SHP77 treated with DMSO at 0.1 percent for 48 hours (cell line): ENCODE measurements around the gene R3HDM2.
"Not testable (repeated sequence)": the region's sequence is repeated elsewhere in the genome, so short reads cannot be mapped to it uniquely, and the experiment has no call there.

Experiments used
- DNase-seq: peaks from one replicate; lab custom pipeline; 2025; lab: John Stamatoyannopoulos, UW

R3HDM2 gene

GRCh38 chr12:57452937-57453509 is 22.2 kb upstream of the R3HDM2 start:
- peak; percentile 52 for DNase-seq

DNA sequence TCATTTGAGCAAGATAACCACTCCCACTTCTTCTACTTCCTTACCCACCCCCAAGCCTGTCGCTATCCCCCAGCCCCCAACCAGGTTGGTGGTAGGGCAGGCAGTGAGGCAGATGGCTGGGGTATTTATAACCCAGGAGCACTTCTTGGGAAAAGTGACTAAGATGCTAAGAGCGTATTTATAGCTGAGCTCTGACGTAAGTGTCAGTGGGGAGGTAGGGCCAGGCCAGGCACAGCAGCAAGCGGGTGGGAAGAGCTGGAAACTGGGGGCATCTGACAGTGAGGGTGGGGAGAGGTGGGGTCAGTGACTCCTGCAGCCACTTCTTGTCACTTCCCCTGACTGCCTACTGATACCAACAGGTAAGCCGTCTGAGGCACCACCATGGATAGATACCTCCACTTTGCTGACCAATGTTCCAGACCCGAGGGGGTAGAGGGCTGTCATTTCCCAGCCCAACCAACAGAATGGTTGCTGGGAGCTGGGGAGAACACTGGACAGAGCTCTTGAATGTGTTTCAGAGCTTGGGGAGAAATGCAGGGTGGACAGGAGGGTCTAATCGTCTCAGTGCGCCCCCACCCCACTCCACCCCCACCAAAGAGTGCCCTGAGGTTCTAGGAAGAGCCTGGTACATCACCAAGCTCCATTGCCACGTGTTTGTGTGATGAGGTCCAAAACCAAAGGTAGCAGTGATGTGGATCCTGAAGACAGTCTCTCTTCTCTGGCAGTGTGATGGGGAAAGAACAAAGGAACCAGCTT is 21.5 kb upstream of the R3HDM2 start:
- no peak for DNase-seq

DNA sequence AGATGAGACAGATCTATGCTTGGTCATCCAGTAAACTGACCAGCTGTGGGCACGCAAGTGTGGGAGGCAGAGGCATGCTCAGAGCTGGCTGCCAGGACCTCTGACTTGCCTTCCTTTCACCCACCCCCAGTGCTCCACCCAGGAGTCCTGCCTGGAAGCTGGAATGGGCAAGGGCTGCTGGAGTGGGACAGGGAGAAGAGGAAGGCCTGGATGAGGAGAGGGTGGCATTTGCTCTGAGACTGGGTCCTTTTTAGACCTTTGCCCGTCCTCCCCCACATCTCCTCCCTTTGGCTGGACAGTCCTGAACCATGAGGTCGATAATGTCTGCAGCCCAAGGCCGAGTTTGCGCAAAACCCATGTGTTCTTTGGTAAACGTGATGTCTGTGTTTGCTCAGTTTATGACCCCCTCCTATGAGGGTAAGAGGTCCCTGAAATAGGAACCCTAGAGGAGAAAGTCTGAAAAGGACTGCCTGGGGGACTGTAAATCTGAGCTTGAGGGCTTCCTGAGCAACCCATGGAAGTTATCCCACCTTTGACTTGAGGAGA is 20.5 kb upstream of the R3HDM2 start:
- DNase-seq = no peak

- DNase-seq = no peak
Measured at GRCh38 chr12:57450057-57450456, 19.2 kb upstream of the R3HDM2 start.

- DNase-seq = no peak
Measured at GRCh38 chr12:57449375-57449774, 18.5 kb upstream of the R3HDM2 start.

DNA sequence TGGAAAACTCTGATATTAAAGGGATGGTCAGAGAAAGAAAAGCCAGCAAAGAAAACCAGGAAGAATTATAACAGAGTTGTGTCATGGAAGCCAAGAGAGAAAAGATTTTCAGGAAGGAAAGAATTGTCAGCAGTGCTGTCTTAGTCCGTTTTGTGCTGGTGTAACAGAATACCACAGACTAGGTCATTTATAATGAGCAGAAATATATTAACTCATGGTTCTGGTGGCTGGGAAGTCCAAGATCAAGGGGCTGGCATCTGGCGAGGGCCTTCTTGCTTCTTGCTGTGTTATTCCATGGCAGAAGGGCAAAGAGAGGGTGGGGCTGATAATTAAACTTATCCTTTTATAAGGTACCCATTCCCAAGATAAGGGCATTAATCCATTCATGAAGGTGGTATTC is 17.8 kb upstream of the R3HDM2 start:
- no peak for DNase-seq

DNA sequence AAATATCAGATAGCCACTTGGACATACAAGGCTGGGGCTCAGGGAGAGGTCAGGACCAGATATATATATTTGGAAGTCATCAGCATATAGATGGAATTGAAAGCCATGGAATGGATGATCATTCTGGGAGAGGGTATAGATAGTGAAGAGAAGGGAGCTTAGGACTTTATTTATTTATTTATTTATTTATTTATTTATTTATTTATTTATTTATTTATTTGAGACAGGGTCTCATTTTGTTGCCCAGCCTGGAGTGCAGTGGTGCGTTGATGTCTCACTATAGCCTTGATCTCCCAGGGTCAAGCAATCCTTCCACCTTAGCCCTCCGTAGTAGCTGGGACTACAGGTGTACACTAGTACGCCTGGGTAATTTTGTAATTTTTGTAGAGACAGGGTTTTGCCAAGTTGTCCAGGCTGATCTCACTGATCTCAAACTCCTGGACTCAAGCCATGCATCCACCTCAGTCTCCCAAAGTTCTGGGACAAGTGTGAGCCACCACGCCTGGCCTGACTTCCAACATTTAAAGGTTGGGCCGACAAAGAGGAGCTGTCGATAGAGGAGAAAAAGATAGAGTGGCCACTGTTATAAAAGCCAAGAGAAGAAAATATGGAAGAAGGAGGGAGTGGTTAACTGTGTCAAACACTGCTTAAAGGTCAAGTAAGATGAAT is 15.6 kb upstream of the R3HDM2 start:
- DNase-seq = no peak

- no peak for DNase-seq
Measured at GRCh38 chr12:57444744-57445143, 13.9 kb upstream of the R3HDM2 start.

DNA sequence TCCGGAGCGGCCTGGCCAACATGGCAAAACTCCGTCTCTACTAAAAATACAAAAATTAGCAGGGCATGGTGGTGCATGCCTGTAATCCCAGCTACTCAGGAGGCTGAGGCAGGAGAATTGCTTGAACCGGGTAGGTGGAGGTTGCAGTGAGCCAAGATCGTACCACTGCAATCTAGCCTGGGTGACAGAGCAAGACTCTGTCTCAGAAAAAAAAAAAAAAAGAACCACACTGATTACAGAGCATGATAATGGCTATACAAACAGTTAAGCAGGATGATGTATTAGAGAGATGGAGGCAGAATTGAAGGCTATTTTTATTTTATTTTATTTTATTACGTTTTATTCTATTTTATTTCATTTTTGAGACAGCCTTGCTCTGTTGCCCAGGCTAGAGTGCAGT is 13.5 kb upstream of the R3HDM2 start:
- DNase-seq = not testable (repeated sequence)

DNA sequence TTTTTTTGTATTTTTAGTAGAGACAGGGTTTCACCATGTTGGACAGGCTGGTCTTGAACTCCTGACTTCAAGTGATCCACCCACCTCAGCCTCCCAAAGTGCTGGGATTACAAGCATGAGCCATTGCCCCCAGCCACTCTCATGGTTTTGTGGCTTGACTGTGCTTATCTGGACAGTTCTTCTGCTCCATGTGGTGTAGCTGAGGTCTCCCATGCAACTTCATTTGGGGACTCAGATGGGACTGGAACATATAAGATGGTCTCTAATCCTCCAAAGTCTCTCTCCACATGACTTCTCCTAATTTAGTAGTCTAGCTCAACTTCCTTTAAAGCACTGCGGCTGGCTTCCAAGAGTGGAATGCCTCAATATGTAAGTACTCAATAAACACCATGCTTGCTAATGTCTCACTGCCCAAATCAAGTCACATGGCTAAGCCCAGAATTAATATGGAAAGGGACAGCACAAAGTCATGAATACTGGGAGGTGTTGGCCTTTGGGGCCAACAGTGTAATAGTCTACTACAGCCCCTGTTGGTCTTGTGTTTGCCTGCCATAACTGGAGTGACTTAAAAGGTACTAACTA is 11.1 kb upstream of the R3HDM2 start:
- DNase-seq = no peak

GRCh38 chr12:57441393-57441792 is 10.6 kb upstream of the R3HDM2 start:
- DNase-seq = not testable (repeated sequence)

- DNase-seq = no peak
Measured at GRCh38 chr12:57439762-57440266, 9.0 kb upstream of the R3HDM2 start.

DNA sequence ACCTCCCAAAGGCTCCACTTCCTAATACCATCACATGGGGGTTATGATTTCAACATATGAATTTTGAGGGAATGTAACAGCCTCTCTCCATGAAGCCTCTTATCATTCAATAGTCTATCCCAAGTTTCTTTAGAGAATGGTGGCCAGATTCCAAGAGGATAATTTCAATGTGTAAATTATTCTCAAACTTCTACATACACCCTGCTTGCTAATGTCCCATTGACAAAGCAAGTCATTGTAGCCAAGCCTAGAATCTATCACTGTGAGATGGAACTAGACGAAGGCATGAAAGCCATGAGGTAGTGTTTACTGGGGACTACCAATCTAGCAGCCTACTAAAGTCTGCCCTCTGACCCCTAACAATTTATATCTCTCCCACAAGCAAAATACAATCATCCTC is 7.6 kb upstream of the R3HDM2 start:
- DNase-seq = no peak

DNA sequence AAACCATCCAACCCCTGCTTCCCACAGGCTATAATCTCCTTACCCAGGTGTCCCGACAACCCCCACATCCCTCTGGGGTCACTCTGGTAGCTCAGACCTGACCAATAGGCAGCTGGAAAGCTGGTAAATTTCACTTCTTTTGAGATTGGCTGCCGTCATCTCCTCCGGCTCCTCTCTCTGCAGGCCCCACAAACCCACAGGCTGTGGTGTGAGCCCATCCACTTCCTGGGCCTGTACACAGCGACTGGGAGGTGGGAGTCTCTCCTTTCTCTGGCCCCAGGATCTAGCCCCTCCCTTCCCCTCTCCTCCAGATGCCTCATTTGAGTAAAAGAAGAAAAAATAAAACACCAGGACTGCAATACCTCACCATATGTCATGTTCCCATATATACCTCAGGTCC is 4.5 kb upstream of the R3HDM2 start:
- DNase-seq = no peak

- no peak for DNase-seq
Measured at GRCh38 chr12:57434517-57435223, 3.8 kb upstream of the R3HDM2 start, which contains the start of gene INHBC. TSS of gene INHBC (plus strand) at chr12:57434784. CDS start at chr12:57434887, 103 bp downstream.

GRCh38 chr12:57433370-57433769 is 2.5 kb upstream of the R3HDM2 start:
- no peak for DNase-seq

DNA sequence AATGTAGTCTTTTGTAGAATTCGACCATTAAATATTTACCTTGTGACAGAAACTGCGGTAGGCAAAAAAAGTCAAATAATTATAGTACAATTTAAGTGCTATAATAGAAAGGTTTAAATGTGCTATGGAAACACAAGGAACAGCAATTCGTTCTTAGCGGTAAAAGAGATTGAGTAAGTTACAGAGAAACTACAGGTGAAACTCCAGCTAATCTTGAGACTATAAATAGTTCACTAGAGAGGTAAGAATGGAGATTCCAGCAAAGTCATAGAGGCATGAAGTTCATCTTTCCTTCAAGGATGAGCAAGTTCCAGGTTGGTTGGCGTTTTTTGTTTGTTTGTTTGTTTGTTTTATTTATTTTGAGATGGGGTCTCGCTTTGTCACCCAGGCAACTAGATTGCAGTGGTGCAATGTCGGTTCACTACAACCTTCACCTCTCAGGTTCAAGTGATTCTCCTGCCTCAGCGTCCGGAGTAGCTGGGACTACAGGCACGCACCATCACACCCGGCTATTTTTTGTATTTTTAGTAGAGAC is 878 bp upstream of the R3HDM2 start:
- no peak for DNase-seq

DNA sequence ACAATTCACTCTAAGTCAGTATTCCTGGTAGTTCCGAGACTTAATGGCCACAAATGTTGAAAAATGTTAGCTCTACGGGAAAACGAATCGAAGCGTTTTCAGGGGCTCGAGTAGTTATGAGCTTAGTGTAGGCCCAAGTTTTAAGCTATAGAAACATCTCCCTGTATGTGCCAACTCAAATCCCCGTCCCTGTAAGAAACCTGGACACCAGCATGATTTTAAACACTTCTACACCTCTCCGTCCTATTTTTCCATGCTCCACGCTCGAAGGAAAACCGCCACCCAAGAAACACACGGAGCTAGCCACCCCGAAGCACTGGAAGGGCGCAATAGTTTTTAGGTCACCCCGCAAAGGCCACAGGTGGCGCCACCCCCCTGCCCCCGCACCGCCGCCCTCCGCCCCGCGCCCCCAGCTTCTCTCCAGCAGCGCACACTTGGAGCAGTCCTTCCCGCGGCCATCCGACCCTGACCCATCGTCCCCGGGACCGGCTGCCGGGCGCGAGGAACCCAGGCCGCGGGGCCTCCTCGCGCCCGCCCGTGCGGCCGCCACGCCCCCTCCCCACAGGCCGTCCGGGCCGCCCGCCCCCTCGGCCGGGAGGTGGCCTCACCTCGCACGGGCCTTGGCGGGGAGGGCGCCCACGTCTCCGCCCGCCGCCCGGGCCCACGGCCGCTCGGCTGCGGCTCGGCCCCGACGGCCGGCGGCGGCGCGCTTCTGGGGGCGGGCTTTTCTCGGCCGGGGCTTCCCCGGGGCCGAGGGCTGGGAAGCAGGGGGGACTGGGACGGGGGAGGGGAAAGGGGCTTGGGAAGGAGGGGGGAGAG is 522 bp downstream of the R3HDM2 start:
- DNase-seq = no peak

DNA sequence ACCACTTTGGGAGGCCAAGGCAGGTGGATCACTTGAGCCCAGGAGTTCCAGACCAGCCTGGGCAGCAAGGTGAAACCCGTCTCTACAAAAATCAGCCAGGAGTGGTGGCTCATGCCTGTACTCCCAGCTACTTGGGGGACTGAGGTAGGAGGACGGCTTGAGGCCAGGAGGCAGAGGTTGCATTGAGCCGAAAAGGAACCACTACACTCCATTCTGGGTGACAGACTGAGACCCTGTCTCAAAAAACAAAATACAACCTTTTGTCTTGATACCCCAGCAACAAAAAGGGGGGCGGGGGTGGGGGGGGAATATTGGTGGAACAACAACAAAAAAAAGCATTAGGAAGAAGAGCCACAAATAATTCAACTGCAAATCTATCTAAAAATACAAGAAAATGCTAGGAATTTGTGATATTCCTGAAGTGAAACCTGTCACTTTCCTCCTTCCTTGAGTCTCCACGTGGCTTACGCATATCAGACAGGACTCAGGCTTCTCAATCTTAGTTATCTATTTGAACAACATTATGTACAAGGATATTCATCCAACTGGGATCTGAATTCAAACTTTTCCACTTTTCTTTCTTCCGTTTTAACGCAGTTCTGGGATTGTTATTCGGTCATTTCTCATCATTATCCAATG is 1.3 kb downstream of the R3HDM2 start:
- DNase-seq = no peak

- no peak for DNase-seq
Measured at GRCh38 chr12:57428965-57429364, 1.9 kb downstream of the R3HDM2 start.
